Measurements from ENCODE around the gene MISP.

- peak; percentile 70; the same call in 1 of the 2 replicates for TF ChIP-seq UBTF (CRISPR knock-in tag; IDR thresholded peaks at IDR 0.05)
- TF ChIP-seq CTCF (CRISPR knock-in tag; IDR thresholded peaks at IDR 0.05): peak; percentile 29; the same call in 1 of the 2 replicates
- TF ChIP-seq IRF2 (CRISPR knock-in tag; IDR thresholded peaks at IDR 0.05): peak; percentile 72
- TF ChIP-seq ARHGAP35 (CRISPR knock-in tag; IDR thresholded peaks at IDR 0.05; ENCODE audit: borderline replicate concordance): 0 out of 2 replicates have a peak, but pooled peaks have one; percentile 67
- no peak for TF ChIP-seq SMC3 (IDR thresholded peaks at IDR 0.05; ENCODE audit: low read length)
- 0 out of 2 replicates have a peak, but pooled peaks have one; percentile 20 for TF ChIP-seq ZNF335 (CRISPR knock-in tag; IDR thresholded peaks at IDR 0.05)
- peak; percentile 82 for TF ChIP-seq ZNF121 (CRISPR knock-in tag; IDR thresholded peaks at IDR 0.05)
- peak; percentile 72 for TF ChIP-seq MXD3 (CRISPR knock-in tag; IDR thresholded peaks at IDR 0.05)
- TF ChIP-seq SP140L (CRISPR knock-in tag; IDR thresholded peaks at IDR 0.05; ENCODE audit: borderline replicate concordance): no peak
- TF ChIP-seq KLF16 (CRISPR knock-in tag; IDR thresholded peaks at IDR 0.05): peak in 1 of 2 experiments; percentile 87; a peak in 2 of 4 replicates
- TF ChIP-seq TAF1 (CRISPR knock-in tag; IDR thresholded peaks at IDR 0.05): peak; percentile 32
- peak; percentile 93 for TF ChIP-seq KDM1A (CRISPR knock-in tag; IDR thresholded peaks at IDR 0.05)
- no peak for TF ChIP-seq PAX8 (CRISPR knock-in tag; IDR thresholded peaks at IDR 0.05; ENCODE audit: borderline replicate concordance)
- no peak for TF ChIP-seq CC2D1A (CRISPR knock-in tag; IDR thresholded peaks at IDR 0.05)
Observed at GRCh38 chr19:738509-739128, 12.3 kb upstream of the MISP start.

All from HepG2 (cell line).